Effector CD4-positive, alpha-beta T cell (primary cell): ENCODE results near the gene ANKRD39.
"Not testable (repeated sequence)": the region's sequence is repeated elsewhere in the genome, so short reads cannot be mapped to it uniquely, and the experiment has no call there.

Source experiments
- DNase-seq: peaks from one replicate; pipeline ENCODE4 v3.0.0-alpha.2; 2020

Gene ANKRD39

GRCh38 chr2:96870626-96871255 lies 12.9 kb upstream of the ANKRD39 start:
- DNase-seq: peak; percentile 50

DNA sequence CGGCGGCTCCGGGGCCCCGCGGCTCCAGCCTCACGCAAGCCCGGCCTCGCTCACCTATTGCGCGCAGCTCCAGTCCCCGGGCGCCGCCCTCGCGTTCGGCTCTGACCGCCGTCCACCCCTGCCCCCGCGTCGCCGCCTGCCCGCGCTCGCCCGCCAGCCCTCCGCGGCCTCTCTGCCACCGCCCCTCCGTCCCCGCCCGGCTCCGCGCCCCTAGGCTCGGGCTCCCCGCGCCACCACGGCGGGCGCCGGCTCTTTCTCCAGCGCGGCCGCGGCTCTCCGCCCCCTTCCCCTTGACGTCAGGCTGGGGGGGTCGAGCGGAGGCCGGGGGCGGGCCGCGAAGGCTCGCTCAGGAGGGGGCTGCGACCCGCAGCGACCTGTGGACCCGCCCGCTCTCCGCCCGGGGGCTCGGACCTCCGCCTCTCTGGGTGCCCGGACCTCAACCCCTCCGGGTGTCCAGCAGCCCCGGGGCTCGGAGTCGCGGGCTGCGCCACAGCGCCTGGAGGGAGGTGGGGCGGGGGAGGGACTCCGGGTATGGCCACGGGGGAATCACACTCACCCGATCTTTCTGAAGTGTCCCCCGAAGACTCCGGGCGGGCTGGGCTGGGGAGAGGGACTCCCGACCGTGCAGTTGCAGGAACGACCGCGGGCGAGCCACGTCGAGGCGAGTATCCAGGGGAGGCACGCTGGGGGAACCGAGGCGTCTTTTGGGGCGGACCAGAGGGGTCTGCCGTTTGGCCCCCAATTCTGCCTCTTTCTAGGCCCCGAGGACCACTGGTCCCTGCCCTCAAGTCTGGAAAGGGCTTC lies 12.2 kb upstream of the ANKRD39 start, which contains the start of gene SEMA4C:
SEMA4C (minus strand) TSS at position 259 of the 804 bp plus-strand sequence. CDS start 2,194 bp downstream, outside the sequence.
- peak; percentile 58 for DNase-seq

- no peak for DNase-seq
Observed at GRCh38 chr2:96869281-96869821, 11.5 kb upstream of the ANKRD39 start.

GRCh38 chr2:96868555-96869280 lies 10.9 kb upstream of the ANKRD39 start:
- DNase-seq: peak; percentile 48

GRCh38 chr2:96867756-96868554 lies 10.1 kb upstream of the ANKRD39 start:
- DNase-seq: no peak

DNA sequence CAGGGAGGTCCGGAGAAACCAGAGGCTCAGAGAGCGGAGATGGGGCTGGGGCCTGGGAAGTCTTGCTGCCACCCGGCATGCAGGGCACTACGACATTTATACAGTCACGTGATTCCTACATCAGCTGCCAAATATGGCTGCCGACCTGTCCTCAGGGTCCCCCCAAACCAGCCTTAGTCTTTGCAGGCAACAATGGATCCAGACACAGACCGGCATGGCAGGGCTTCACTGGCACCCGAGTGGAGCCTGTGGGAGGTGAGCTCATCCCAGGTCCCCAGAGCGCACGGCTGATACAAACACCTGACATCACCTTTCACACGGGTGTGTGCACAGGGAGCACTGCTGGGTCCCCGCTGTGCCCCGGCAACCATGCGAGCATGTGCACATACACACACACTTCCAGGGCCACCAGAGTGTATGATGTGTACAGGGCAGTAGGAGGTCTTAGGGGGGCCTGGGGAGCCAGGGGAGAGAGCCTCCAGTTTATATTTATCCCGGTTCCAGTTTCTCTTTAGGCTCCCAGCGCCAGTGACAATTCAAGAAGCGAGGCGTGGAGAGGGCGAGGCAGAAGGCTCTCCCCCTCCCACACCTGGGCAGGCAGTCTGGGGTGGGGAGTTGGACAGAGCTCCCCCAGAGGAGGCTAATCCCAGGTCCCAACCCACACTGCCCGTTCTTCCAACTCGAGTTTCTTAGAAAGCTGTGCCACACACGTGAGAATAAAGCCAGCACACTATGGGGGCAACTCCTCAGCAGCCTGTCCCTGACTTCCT lies 9.4 kb upstream of the ANKRD39 start:
- no peak for DNase-seq

GRCh38 chr2:96866586-96866985 lies 8.8 kb upstream of the ANKRD39 start:
- DNase-seq: no peak

- DNase-seq: no peak
Observed at GRCh38 chr2:96866149-96866548, 8.3 kb upstream of the ANKRD39 start.

DNA sequence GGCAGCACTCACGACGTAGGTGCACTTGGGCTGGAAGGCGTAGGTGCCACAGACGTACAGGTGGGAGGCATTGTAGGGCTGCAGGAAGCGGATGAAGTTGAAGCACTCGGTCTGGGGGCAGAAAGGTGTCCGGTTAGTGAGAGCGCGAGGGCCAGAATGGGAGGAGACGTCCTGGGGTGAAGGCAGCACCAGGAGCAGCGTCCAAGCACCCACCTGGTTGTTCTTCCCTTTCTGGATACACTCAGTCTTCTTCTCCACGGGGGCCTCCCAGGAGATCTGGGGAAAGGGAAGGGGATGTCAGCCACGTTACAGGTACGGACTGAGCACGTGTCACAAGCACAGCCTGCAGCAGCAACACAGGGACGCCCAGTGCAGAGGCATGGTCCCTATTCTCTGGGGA lies 7.8 kb upstream of the ANKRD39 start:
- no peak for DNase-seq

GRCh38 chr2:96864343-96865091 lies 6.7 kb upstream of the ANKRD39 start:
- DNase-seq: no peak

- no peak for DNase-seq
Observed at GRCh38 chr2:96863575-96864342, 5.9 kb upstream of the ANKRD39 start.

GRCh38 chr2:96863056-96863455 lies 5.2 kb upstream of the ANKRD39 start:
- DNase-seq: not testable (repeated sequence)

- DNase-seq: no peak
Observed at GRCh38 chr2:96861074-96861473, 3.3 kb upstream of the ANKRD39 start.

DNA sequence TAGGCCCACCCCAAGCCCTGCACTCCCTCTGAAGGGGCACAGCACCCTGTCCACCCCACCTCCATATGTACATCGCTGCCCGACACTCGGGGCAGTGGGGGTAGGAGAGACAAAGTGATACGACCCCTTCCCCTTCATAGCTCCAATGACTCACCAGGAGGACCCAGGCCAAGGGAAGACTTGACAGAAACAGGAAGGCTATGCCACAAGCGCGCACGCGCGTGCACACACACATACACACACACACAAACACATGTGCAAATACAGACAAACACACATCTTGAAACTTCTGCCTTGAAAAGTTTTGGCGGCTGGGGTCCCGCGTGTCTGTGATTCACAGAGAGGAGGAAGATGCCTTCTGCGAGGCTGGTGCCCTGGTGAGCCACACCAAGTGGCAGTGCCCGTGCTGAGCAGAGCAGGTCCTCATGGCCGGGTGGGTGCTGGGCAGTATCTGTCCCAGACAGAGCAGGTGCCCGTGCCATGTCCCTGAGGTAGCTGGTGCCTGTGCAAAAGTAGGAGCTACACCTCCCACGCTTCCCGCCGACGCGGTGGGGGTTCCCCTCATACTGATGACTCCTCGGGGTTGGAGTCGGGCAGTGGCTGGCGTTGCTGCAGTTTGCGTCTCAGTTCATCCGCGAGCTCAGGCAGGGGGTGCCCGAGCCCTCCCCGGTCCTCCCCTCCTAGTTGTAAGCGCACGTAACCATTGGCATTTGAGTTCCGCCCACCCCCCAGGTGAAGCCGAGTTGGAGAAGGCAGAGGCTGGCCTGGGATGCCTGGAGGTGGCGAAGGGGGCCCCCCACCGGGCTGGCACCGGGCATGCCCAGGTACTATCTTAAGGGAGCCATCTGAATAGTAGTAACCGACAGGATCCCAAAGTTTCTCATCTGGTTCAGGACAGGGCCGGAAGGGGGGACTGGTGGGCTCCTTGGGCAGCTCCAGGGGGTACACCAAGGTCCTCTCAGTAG lies 2.5 kb upstream of the ANKRD39 start:
- DNase-seq: no peak

GRCh38 chr2:96859681-96860064 lies 1.9 kb upstream of the ANKRD39 start:
- no peak for DNase-seq

DNA sequence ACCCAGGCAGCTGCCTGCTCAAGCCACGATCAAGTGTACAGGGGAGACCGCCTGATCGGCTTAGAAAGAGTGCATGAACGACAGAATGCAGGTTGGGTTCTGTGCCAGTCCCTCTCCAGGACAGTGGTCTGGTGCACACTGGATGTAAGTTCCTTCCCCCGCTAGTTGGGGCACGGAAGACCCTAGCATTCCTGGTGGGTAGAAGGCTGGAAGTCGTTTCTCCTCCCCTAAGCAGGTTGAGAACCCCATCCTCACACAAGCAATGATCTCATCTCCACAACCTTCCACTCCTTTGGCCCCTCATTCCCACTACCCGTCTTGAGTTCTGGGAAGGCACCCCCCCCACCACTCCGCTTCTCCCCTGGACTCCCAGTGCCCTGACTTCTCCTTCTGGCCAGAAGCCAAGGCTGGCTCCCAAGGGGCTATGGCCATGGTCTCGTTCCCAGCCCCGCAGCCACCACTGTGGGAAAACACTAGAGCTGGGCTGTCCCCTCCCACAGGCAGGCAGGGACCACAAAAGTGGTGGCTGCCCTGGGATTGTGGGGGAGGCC lies 1.4 kb upstream of the ANKRD39 start:
- DNase-seq: no peak

DNA sequence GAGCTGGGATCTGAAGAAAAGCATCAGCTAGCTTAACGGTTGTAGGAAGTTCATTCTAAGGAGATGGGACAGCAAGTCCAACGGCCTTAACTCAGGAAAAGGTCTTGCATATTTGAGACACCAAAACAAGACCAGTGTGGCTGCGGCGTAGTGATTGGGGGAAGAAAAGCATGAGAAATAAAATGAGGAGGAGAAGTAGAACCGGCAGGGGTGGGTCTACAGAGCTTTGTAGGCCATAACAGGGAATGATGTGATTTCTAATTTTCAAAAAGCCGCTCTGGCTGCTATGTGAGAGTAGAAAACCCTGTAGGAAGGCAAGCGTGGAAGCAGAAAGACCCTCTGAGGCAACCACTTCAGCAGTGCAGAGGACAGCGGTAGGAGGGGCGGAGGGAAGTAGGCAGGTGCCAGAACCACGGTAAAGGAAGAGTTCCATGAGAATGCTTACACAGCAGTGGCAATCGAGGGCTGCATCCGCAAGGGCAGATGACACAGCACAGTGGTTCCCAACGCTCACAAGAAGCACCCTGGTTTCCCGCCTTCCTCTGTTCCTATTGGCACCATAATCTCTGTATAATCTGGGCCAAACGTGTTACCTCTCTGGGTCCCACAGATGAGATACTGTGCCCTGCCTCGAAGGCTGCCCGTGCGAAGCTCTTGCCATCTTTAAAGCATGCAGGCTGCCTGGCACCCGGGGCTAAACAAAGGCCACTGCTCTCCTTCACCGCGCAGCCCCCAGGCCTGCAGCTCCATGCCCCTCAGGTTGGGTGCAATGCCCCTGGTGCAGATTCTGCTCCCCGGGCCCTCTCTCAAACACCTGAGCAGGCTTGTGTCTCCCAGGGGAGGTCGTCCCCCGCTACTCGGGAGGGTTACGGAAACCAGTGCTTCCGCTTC lies 795 bp downstream of the ANKRD39 start:
- peak; percentile 40 for DNase-seq
